T follicular helper cell (primary cell): ENCODE measurements around the gene KRT23.

Experiments used
- DNase-seq: peaks from one replicate; pipeline ENCODE4 v3.0.0-alpha.2; 2020; ENCODE audit warnings: low read depth
- total RNA-seq, 2 experiments: gene quantifications; one replicate each; lab custom pipeline; 2026; lab: John Stamatoyannopoulos, UW

Gene KRT23
- 0 reads per million in 2 experiments for total RNA-seq

- no peak for DNase-seq
These were observed at the start of gene KRT23 for GRCh38 chr17:40937384-40937819. KRT23 (minus strand) TSS chr17:40937646; CDS start chr17:40936603, 1,043 bp downstream.

GRCh38 chr17:40986920-40987319 lies 49.5 kb upstream of the KRT23 start:
- no peak for DNase-seq

- no peak for DNase-seq
These were observed 46.8 kb upstream of the KRT23 start, which contains the start of gene KRT40 for GRCh38 chr17:40984226-40984625. KRT40 (minus strand) TSS chr17:40984326; CDS start chr17:40984273, 53 bp downstream.

- DNase-seq, result no peak
These were observed 43.7 kb upstream of the KRT23 start for GRCh38 chr17:40981115-40981514.

- no peak for DNase-seq
These were observed 43.1 kb upstream of the KRT23 start for GRCh38 chr17:40980596-40980995.

GRCh38 chr17:40980117-40980516 lies 42.7 kb upstream of the KRT23 start:
- no peak for DNase-seq

GRCh38 chr17:40978575-40979151 lies 41.2 kb upstream of the KRT23 start:
- no peak for DNase-seq

GRCh38 chr17:40975516-40975915 lies 38.1 kb upstream of the KRT23 start:
- no peak for DNase-seq

GRCh38 chr17:40974366-40974765 lies 36.9 kb upstream of the KRT23 start:
- DNase-seq, result no peak

- DNase-seq, result no peak
These were observed 30.1 kb upstream of the KRT23 start for GRCh38 chr17:40967582-40967981.

- DNase-seq, result no peak
These were observed 29.4 kb upstream of the KRT23 start, which contains the start of gene KRT39 for GRCh38 chr17:40966848-40967247. KRT39 (minus strand) TSS chr17:40966948; CDS start chr17:40966856, 92 bp downstream.

- DNase-seq, result no peak
These were observed 26.4 kb upstream of the KRT23 start for GRCh38 chr17:40963838-40964237.

GRCh38 chr17:40962059-40962561 lies 24.7 kb upstream of the KRT23 start:
- DNase-seq, result no peak

- DNase-seq, result no peak
These were observed 24.1 kb upstream of the KRT23 start for GRCh38 chr17:40961591-40961990.

GRCh38 chr17:40960144-40960543 lies 22.7 kb upstream of the KRT23 start:
- no peak for DNase-seq

- no peak for DNase-seq
These were observed 20.9 kb upstream of the KRT23 start for GRCh38 chr17:40958086-40958953.

GRCh38 chr17:40956401-40957254 lies 19.2 kb upstream of the KRT23 start:
- no peak for DNase-seq

GRCh38 chr17:40953881-40954280 lies 16.4 kb upstream of the KRT23 start:
- no peak for DNase-seq

GRCh38 chr17:40952661-40953060 lies 15.2 kb upstream of the KRT23 start:
- DNase-seq, result no peak

GRCh38 chr17:40952154-40952553 lies 14.7 kb upstream of the KRT23 start:
- DNase-seq, result no peak

GRCh38 chr17:40951011-40951622 lies 13.7 kb upstream of the KRT23 start:
- DNase-seq, result no peak
